ENCODE results near the gene SPEG. TPM values are rescaled to one million over a fixed set of nuclear protein-coding genes. Genes with fewer than 3 reads are reported as not detected.

The SPEG gene
- total and polyA plus RNA-seq, 2 of the 13 experiments (the other 11 are each of a cell fraction or from before 2014, with no cell fraction given) = 0.18 to 0.24 TPM

- TF ChIP-seq ATF6 (CRISPR knock-in tag; conservative IDR thresholded peaks at IDR 0.05) (peak; percentile 67; the same call in 1 of the 2 replicates), POLR2G (IDR thresholded peaks at IDR 0.05; ENCODE audit: low read depth, low read length) (peak; percentile 92), MIER2 (CRISPR knock-in tag; IDR thresholded peaks at IDR 0.05) (peak; percentile 30; the same call in 1 of the 2 replicates), PAXIP1 (CRISPR knock-in tag; conservative IDR thresholded peaks at IDR 0.05) (peak; percentile 67), ZBTB44 (CRISPR knock-in tag; IDR thresholded peaks at IDR 0.05) (0 out of 2 replicates have a peak, but pooled peaks have one; percentile 68), REL (CRISPR knock-in tag; conservative IDR thresholded peaks at IDR 0.05) (no peak), HNRNPLL (IDR thresholded peaks at IDR 0.05; ENCODE audit: low read depth, low read length, poor library complexity, severe bottlenecking) (peak; percentile 53), PHF20 (CRISPR knock-in tag; IDR thresholded peaks at IDR 0.05) (peak; percentile 47), NFKB2 (CRISPR knock-in tag; IDR thresholded peaks at IDR 0.05; ENCODE audit: borderline replicate concordance) (peak; percentile 28; the same call in 1 of the 2 replicates), KLF15 (CRISPR knock-in tag; IDR thresholded peaks at IDR 0.05; ENCODE audit: borderline replicate concordance) (no peak), MLLT10 (CRISPR knock-in tag; IDR thresholded peaks at IDR 0.05) (no peak), KLF16 (CRISPR knock-in tag; IDR thresholded peaks at IDR 0.05) (peak in 1 of 2 experiments; percentile 93; a peak in 2 of 4 replicates), PHB2 (IDR thresholded peaks at IDR 0.05; ENCODE audit: partially characterized antibody) (no peak), ZNF770 (CRISPR knock-in tag; IDR thresholded peaks at IDR 0.05) (0 out of 2 replicates have a peak, but pooled peaks have one; percentile 34), ZNF761 (CRISPR knock-in tag; conservative IDR thresholded peaks at IDR 0.05) (peak; percentile 57; the same call in 1 of the 2 replicates), KDM4B (CRISPR knock-in tag; IDR thresholded peaks at IDR 0.05) (peak; percentile 73; the same call in 1 of the 2 replicates), ZNF431 (CRISPR knock-in tag; IDR thresholded peaks at IDR 0.05; ENCODE audit: borderline replicate concordance, low read depth) (no peak)
Observed at GRCh38 chr2:219387306-219388120, 47.1 kb upstream of the SPEG start, which contains the start of gene DNPEP (continued).
